GM18520 (cell line): ENCODE data around the gene SNX1.
"Not testable (repeated sequence)": the region's sequence is repeated elsewhere in the genome, so short reads cannot be mapped to it uniquely, and the experiment has no call there.

ENCODE experiments used
- ATAC-seq: cut with Tn5 transposase; IDR thresholded peaks from one replicate; pipeline ENCODE4 v1.9.1; 2021; ENCODE audit not compliant: unreplicated experiment

The SNX1 gene

GRCh38 chr15:64095795-64096667, at the start of gene SNX1:
Gene SNX1, plus strand, starts transcription at chr15:64095982. Its CDS starts 32 bp downstream, at chr15:64096014.
- peak; percentile 40 for ATAC-seq

GRCh38 chr15:64046421-64047153, 49.2 kb upstream of the SNX1 start, which contains the start of gene DAPK2:
Gene DAPK2, minus strand, starts transcription at chr15:64046485. Its CDS starts 6,224 bp downstream, at chr15:64040261.
- ATAC-seq = peak; percentile 38

- ATAC-seq = no peak
Measured at GRCh38 chr15:64048781-64049460, 46.9 kb upstream of the SNX1 start.

GRCh38 chr15:64050281-64051092, 45.3 kb upstream of the SNX1 start:
- ATAC-seq = no peak

- no peak for ATAC-seq
Measured at GRCh38 chr15:64051093-64051402, 44.7 kb upstream of the SNX1 start.

GRCh38 chr15:64051407-64052259, 44.1 kb upstream of the SNX1 start:
- no peak for ATAC-seq

GRCh38 chr15:64052925-64053491, 42.8 kb upstream of the SNX1 start:
- no peak for ATAC-seq

- not testable (repeated sequence) for ATAC-seq
Measured at GRCh38 chr15:64053674-64054073, 42.1 kb upstream of the SNX1 start.

- ATAC-seq = no peak
Measured at GRCh38 chr15:64058279-64058678, 37.5 kb upstream of the SNX1 start.

GRCh38 chr15:64059104-64059503, 36.7 kb upstream of the SNX1 start:
- ATAC-seq = not testable (repeated sequence)

GRCh38 chr15:64060716-64061115, 35.1 kb upstream of the SNX1 start:
- no peak for ATAC-seq

- ATAC-seq = no peak
Measured at GRCh38 chr15:64066451-64066850, 29.3 kb upstream of the SNX1 start.

GRCh38 chr15:64067564-64068030, 28.2 kb upstream of the SNX1 start:
- no peak for ATAC-seq

- ATAC-seq = no peak
Measured at GRCh38 chr15:64068133-64068532, 27.6 kb upstream of the SNX1 start.

- ATAC-seq = no peak
Measured at GRCh38 chr15:64070106-64070505, 25.7 kb upstream of the SNX1 start.

- ATAC-seq = no peak
Measured at GRCh38 chr15:64070965-64071851, 24.6 kb upstream of the SNX1 start.

- ATAC-seq = no peak
Measured at GRCh38 chr15:64071931-64072765, 23.6 kb upstream of the SNX1 start.
